Parathyroid adenoma (tissue), 2 donors: Measurements from ENCODE around the gene SAXO1.

Source experiments
- H2AFZ ChIP-seq: fragments of 300-600 bp; sonication (generic); one replicate; pipeline ENCODE4 v1.7.0; 2017; ENCODE audit warnings: antibody characterized with exemption, mild to moderate bottlenecking
- H3K27ac ChIP-seq: fragments of 300-600 bp; sonication (generic); one replicate; pipeline ENCODE4 v1.7.0; 2017
- H3K27me3 ChIP-seq: fragments of 300-600 bp; sonication (generic); one replicate; pipeline ENCODE4 v1.7.0; 2017; ENCODE audit warnings: low read length; ENCODE audit not compliant: control insufficient read depth, insufficient read depth
- H3K36me3 ChIP-seq: fragments of 300-600 bp; sonication (generic); one replicate; pipeline ENCODE4 v1.7.0; 2017; ENCODE audit warnings: low read length; ENCODE audit not compliant: control insufficient read depth, insufficient read depth
- H3K4me1 ChIP-seq: fragments of 300-600 bp; sonication (generic); one replicate; pipeline ENCODE4 v1.7.0; 2017; ENCODE audit warnings: control low read depth
- H3K4me2 ChIP-seq: fragments of 300-600 bp; sonication (generic); one replicate; pipeline ENCODE4 v1.7.0; 2017; ENCODE audit warnings: low read length
- H3K4me3 ChIP-seq: fragments of 300-600 bp; sonication (generic); one replicate; pipeline ENCODE4 v1.7.0; 2017; ENCODE audit warnings: low read depth, low read length
- H3K79me2 ChIP-seq: fragments of 300-600 bp; sonication (generic); one replicate; pipeline ENCODE4 v1.7.0; 2017; ENCODE audit warnings: control low read depth
- H3K9ac ChIP-seq: fragments of 300-600 bp; sonication (generic); one replicate; pipeline ENCODE4 v1.7.0; 2017; ENCODE audit warnings: mild to moderate bottlenecking
- H3K9me3 ChIP-seq: fragments of 300-600 bp; sonication (generic); one replicate; pipeline ENCODE4 v1.7.0; 2017; ENCODE audit warnings: low read length; ENCODE audit not compliant: control insufficient read depth
- CTCF ChIP-seq: fragments of 300-600 bp; sonication (generic); IDR thresholded peaks from one replicate; pipeline ENCODE4 v1.7.0; 2017; ENCODE audit warnings: antibody characterized with exemption, mild to moderate bottlenecking
- donor health status: primary hyperparathyroidism.

The SAXO1 gene

GRCh38 chr9:18988003-18988402, 45.0 kb downstream of the SAXO1 start:
- Histone ChIP-seq H3K4me3 (no peak overlapping the region), H2AFZ (no peak overlapping the region)

GRCh38 chr9:18985996-18986395, 47.0 kb downstream of the SAXO1 start:
- Histone ChIP-seq H3K4me3 (no peak overlapping the region), H3K27ac (no peak overlapping the region), H3K36me3 (no peaks in the 10 kb centered on the region), H3K9me3 (no peaks in the 10 kb centered on the region), H3K27me3 (no peaks in the 10 kb centered on the region), H3K4me1 (no peaks in the 10 kb centered on the region), H2AFZ (no peak overlapping the region), H3K79me2 (no peaks in the 10 kb centered on the region), H3K4me2 (no peak overlapping the region), H3K9ac (no peak overlapping the region)
- TF ChIP-seq CTCF = no peak

More at GRCh38 chr9:18988003-18988402, 45.0 kb downstream of the SAXO1 start:
- no peak overlapping the region for H3K9ac ChIP-seq
- H3K4me2 ChIP-seq = no peak overlapping the region
- H3K4me1 ChIP-seq = no peaks in the 10 kb centered on the region
- no peaks in the 10 kb centered on the region for H3K9me3 ChIP-seq
- H3K79me2 ChIP-seq = no peaks in the 10 kb centered on the region
- no peak for TF ChIP-seq CTCF
- no peaks in the 10 kb centered on the region for H3K36me3 ChIP-seq
- no peak overlapping the region for H3K27ac ChIP-seq
- H3K27me3 ChIP-seq = no peaks in the 10 kb centered on the region

GRCh38 chr9:18985464-18985951, 47.5 kb downstream of the SAXO1 start:
- Histone ChIP-seq H3K4me3 (no peak overlapping the region), H3K79me2 (no peaks in the 10 kb centered on the region), H3K9me3 (no peaks in the 10 kb centered on the region), H3K27ac (no peak overlapping the region), H3K27me3 (no peaks in the 10 kb centered on the region), H3K36me3 (no peaks in the 10 kb centered on the region), H3K4me2 (no peak overlapping the region), H2AFZ (no peak overlapping the region), H3K9ac (no peak overlapping the region), H3K4me1 (no peaks in the 10 kb centered on the region)
- no peak for TF ChIP-seq CTCF

- H3K4me3 ChIP-seq = no peak overlapping the region
- H3K27me3 ChIP-seq = no peaks in the 10 kb centered on the region
- no peak overlapping the region for H3K4me2 ChIP-seq
- no peaks in the 10 kb centered on the region for H3K36me3 ChIP-seq
- no peak overlapping the region for H3K27ac ChIP-seq
- no peak overlapping the region for H3K9ac ChIP-seq
- TF ChIP-seq CTCF = no peak
- H2AFZ ChIP-seq = no peak overlapping the region
- H3K9me3 ChIP-seq = no peaks in the 10 kb centered on the region
- H3K4me1 ChIP-seq = no peaks in the 10 kb centered on the region
- H3K79me2 ChIP-seq = no peaks in the 10 kb centered on the region
Measured at GRCh38 chr9:18982262-18982620, 50.8 kb downstream of the SAXO1 start.

- no peak overlapping the region for H3K9ac ChIP-seq
- no peaks in the 10 kb centered on the region for H3K36me3 ChIP-seq
- no peak overlapping the region for H3K4me3 ChIP-seq
- H3K27ac ChIP-seq = no peak overlapping the region
- TF ChIP-seq CTCF = no peak
- no peaks in the 10 kb centered on the region for H3K4me1 ChIP-seq
- no peak overlapping the region for H3K4me2 ChIP-seq
- H3K79me2 ChIP-seq = no peaks in the 10 kb centered on the region
- H3K9me3 ChIP-seq = no peaks in the 10 kb centered on the region
- no peaks in the 10 kb centered on the region for H3K27me3 ChIP-seq
- H2AFZ ChIP-seq = no peak overlapping the region
Measured at GRCh38 chr9:18981476-18982261, 51.3 kb downstream of the SAXO1 start.
